Measurements from ENCODE around the gene DHRS7B. TPM values are rescaled to one million over a fixed set of nuclear protein-coding genes. Genes with fewer than 3 reads are reported as not detected.
"Not testable (repeated sequence)": the region's sequence is repeated elsewhere in the genome, so short reads cannot be mapped to it uniquely, and the experiment has no call there.

Gene DHRS7B
- total RNA-seq, 1 donor from 2014 or later, result 14.4 TPM

DNA sequence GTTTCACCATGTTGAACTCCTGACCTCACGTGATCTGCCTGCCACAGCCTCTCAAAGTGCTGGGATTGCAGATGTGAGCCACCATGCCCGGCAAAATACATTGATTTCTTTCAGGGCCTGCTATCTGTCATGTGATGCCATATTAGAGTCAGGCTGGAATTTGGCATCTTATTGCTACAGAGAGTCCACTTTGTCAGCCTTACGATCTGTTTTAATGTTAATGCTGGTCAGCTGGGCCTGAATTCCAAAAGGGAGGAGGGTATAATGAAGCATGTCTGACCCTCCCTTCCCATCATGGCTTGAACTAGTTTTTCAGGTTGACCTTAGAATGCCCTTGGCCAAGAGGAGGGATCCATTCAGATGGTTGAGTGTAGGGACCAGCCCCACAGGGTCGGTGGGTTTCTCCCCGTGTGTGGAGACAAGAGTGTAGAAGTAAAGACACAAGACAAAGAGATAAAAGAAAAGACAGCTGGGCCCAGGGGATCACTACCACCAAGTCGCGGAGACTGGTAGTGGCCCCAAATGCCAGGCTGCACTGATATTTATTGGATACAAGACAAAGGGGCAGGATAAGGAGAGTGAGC, 19.6 kb upstream of the DHRS7B start:
- DNase-seq (ENCODE audit: low read depth in 2 of 2), result not testable (repeated sequence)

GRCh38 chr17:21108651-21109050, 18.1 kb upstream of the DHRS7B start:
- no peak for DNase-seq (ENCODE audit: low read depth in 2 of 2)

DNA sequence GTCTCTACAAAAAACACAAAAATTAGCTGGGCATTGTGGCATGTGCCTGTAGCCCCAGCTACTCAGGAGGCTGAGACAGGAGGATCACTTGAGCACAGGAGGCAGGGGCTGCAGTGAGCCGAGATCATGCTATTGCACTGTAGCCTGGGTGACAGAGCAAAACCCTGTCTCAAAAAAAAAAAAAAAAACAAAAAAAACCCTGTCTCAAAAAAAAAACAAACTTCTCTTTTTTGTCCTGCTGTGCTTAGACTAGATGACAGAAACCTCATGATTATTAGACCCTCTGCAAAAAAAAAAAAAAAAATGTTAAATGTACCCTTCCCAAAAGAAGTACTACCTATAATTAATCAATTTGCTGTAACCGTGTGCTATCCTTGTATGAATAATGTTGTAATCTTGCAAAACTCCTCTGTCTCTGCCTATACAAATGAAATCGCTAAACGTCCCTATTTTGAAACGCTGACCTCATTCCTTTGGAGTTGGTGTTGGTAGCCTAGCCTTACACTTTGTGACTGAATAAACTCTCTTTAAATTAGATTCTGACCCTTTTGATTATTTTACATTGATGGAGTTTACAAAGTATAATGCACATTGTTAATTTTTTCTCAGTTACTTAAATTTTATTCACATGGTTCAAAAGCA, 13.6 kb upstream of the DHRS7B start:
- no peak for DNase-seq (ENCODE audit: low read depth in 2 of 2)

GRCh38 chr17:21113716-21114115, 13.0 kb upstream of the DHRS7B start:
- no peak for DNase-seq (ENCODE audit: low read depth in 2 of 2)

- DNase-seq (ENCODE audit: low read depth in 2 of 2), result not testable (repeated sequence)
These were observed 12.0 kb upstream of the DHRS7B start for GRCh38 chr17:21114791-21115190.

GRCh38 chr17:21119247-21119918, 7.4 kb upstream of the DHRS7B start:
- peak; percentile 58 to 68 for DNase-seq (ENCODE audit: low read depth in 2 of 2)

- no peak for DNase-seq (ENCODE audit: low read depth in 2 of 2)
These were observed 6.9 kb upstream of the DHRS7B start for GRCh38 chr17:21119919-21120249.

- no peak for DNase-seq (ENCODE audit: low read depth in 2 of 2)
These were observed 2.7 kb upstream of the DHRS7B start for GRCh38 chr17:21124086-21124485.

DNA sequence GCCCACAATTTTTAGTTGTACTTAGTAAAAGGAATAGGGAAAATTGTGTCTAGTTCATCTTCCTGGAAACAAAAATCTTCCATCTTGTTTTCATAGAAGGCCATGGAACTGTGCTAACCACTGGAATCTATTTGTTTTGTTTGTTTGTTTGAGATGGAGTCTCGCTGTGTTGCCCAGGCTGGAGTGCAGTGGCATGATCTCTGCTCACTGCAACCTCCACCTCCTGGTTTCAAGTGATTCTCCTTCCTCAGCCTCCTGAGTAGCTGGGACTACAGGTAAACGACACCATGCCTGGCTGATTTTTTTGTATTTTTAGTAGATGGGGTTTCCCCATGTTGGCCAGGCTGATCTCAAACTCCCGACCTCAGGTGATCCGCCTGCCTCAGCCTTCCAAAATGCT, 2.2 kb upstream of the DHRS7B start:
- DNase-seq (ENCODE audit: low read depth in 2 of 2), result not testable (repeated sequence)

- peak in 1 of 2 donors; percentile 30 for DNase-seq (ENCODE audit: low read depth in 2 of 2)
These were observed 902 bp upstream of the DHRS7B start for GRCh38 chr17:21125862-21126261.

DNA sequence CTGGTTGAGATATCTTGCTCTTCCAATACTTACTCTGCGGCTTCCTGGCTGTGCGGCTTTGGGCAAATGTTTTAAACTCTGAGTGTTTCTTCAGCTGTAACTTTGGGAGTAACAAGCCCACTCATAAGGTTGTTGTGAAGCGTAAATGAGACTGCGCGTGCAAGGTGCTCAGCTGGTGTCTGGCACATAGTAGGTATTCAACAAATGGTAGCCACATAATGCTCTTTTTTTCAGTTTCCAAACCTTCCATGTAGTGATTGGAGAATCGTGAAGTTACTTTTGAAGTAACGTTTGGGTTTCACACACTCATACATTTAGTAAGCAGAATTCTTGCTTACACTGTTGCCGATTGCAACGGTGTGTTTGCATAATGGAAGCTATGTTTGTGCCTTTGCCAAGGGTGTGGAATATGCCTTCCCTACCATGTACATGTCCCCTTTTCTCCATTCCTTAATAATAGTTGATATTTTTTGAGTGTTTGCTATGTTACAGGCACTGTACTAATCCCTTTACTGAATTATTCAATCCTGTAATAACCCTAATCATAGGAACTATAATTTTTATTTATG, 829 bp downstream of the DHRS7B start:
- DNase-seq (ENCODE audit: low read depth in 2 of 2), result no peak

GRCh38 chr17:21129023-21129681, 2.4 kb downstream of the DHRS7B start:
- DNase-seq (ENCODE audit: low read depth in 2 of 2), result peak; percentile 55 to 73

DNA sequence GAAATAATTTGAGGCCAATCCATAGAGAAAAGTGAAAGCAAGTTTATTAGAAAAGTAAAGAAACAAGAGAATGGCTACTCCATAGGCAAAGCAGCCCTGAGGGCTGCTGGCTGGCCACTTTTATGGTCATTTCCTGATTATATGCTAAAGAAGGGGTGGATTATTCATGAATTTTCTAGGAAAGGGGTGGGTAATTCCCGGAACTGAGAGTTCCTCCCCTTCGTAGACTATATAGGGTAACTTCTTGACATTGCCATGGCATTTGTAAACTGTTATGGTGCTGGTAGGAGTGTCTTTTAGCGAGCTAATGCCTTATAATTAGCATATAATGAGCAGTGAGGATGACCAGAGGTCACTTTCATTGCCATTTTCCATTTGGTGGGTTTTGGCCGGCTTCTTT, 4.4 kb downstream of the DHRS7B start:
- no peak for DNase-seq (ENCODE audit: low read depth in 2 of 2)

DNA sequence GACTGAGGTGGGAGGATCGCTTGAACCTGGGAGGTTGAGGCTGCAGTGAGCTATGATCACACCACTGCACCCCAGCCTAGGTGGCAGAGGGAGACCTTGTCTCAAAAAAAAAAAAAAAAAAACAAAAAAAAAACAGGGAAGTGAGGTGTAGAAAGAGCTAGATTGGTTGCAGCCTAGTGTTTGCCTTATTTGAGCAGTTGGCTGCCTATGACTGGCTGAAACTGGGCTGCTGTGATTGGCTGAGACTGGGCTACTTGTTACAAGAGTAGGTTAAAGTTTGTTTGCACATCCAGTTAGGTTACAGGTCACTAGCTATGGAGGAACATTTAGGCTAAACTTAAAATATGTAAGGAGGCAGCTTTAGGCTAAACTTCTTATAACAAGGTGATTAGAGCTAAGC, 5.7 kb downstream of the DHRS7B start:
- no peak for DNase-seq (ENCODE audit: low read depth in 2 of 2)

DNA sequence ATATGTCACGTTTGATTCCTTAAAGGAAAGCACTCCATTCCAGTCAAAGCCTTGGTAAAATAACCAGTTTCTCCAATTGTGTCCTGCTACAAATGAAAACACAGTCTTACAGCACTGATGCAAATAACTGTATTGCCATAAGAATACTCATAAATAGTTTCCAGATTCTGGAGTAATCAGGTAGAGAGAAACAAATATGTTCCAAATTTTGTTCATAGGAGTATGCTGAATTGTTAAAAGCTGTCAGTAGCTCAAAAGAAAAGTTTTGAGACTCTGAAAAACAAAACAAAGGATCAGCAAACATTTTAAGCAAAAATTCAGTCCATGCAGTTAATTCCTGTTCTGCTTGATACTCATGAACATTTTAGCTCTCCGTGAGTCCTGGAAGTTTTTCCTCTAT, 7.8 kb downstream of the DHRS7B start:
- no peak for DNase-seq (ENCODE audit: low read depth in 2 of 2)

DNA sequence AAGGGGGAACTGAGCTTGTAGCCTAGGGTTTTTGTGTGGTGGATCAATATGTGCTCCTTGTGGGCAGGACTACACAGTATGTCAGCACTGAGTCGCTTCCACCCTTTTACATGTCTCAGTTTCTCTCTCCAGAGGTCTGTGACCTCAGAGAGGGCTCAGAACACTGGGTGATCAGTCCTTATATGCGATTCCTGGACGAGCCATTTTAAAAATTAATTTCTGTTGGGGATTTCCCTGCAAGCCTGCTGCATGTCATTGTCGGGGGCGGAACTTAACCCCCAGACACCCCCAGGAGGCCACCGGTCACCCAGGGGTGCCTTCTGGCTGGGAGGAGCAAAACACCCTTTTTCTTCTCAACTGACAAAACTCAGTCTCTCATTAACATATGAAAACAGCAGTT, 14.1 kb downstream of the DHRS7B start:
- DNase-seq (ENCODE audit: low read depth in 2 of 2), result no peak

DNA sequence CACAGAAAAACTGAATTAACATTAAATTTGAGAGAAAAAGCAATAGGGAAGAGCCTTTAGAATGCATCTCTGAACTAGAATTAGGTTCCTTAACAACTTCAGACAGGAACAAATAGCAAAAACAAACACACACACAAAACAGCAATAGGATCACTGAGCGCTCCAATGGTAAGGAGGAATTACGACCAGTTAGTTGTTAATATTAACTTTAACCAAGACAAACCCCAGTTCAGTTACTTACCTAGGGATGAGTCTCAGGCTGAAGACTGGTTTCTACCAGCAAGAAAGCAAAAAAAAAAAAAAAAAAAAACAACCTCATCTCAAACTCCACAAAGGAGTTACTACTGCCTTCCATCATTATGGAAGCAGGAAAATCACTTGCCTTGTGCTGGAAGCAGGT, 14.6 kb downstream of the DHRS7B start:
- DNase-seq (ENCODE audit: low read depth in 2 of 2), result no peak

DNA sequence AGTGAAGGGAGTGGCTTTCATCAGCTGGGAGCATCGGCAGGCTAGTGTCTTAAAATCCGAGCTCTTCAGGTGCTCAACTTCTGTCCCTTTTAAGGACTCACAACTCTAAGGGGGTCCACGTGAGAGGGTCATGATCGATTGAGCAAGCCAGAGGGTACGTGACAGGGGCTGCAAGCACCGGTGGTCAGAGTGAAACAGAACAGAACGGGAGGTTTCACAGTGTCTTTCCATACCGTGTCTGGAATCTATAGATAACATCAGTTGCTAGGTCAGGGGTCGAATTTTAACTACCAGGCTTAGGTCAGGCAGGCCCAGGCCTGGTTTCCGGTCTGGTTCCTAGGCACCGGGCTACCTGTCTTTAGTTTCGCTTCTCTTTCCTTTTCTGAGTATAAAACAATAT, 15.3 kb downstream of the DHRS7B start:
- not testable (repeated sequence) for DNase-seq (ENCODE audit: low read depth in 2 of 2)

DNA sequence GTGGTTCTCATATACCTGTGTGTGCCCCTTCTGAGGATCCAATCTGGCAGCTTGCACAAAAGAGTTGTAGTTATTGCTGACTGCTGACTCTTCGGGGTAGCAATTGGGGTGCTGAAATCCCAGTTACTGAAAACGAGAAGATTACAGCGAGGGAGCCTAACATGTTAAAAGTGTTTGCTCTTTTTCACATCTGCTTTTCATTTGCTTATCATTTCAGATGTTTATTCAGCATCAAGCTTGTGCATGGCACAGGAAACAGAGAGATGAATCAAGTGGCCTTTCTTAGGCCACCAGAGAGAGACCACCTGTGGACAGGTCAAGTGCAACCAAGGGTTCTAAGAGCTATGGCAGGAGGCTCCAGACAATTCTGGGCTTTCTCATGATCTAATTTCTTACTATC, 16.9 kb downstream of the DHRS7B start:
- no peak for DNase-seq (ENCODE audit: low read depth in 2 of 2)

DNA sequence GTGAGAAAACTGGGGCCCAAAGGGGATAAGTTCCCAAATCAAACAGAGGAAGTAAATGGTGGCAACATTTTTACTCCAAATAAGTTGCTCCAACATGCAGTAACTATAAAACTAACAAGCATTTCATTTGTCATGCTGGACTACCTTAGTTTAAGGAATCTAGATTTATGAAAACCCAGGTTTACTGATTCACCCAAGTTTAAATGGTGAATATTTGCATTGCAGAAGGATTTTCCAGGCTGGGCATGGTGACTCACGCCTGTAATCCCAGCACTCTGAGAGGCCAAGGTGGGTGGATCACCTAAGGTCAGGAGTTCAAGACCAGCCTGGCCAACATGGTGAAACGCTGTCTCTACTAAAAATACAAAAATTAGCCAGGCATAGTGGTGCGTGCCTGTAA, 17.5 kb downstream of the DHRS7B start:
- not testable (repeated sequence) for DNase-seq (ENCODE audit: low read depth in 2 of 2)

GRCh38 chr17:21146362-21147015, 19.7 kb downstream of the DHRS7B start:
- no peak for DNase-seq (ENCODE audit: low read depth in 2 of 2)

GRCh38 chr17:21149621-21150020, 22.9 kb downstream of the DHRS7B start:
- no peak for DNase-seq (ENCODE audit: low read depth in 2 of 2)
